Measurements from ENCODE around the gene SMYD3. TPM values are rescaled to one million over a fixed set of nuclear protein-coding genes. Genes with fewer than 3 reads are reported as not detected.

The SMYD3 gene
- total and polyA plus RNA-seq, 2 of the 13 experiments (the other 11 are each of a cell fraction or from before 2014, with no cell fraction given) = 27.7 to 35.8 TPM

- peak; percentile 82 for TF ChIP-seq ARID5B (CRISPR knock-in tag; IDR thresholded peaks at IDR 0.05)
- no peak for TF ChIP-seq CREM (IDR thresholded peaks at IDR 0.05)
- no peak for TF ChIP-seq CREM (CRISPR knock-in tag; IDR thresholded peaks at IDR 0.05)
- no peak for TF ChIP-seq STAT5B (CRISPR knock-in tag; IDR thresholded peaks at IDR 0.05)
- TF ChIP-seq, protein P1, sequence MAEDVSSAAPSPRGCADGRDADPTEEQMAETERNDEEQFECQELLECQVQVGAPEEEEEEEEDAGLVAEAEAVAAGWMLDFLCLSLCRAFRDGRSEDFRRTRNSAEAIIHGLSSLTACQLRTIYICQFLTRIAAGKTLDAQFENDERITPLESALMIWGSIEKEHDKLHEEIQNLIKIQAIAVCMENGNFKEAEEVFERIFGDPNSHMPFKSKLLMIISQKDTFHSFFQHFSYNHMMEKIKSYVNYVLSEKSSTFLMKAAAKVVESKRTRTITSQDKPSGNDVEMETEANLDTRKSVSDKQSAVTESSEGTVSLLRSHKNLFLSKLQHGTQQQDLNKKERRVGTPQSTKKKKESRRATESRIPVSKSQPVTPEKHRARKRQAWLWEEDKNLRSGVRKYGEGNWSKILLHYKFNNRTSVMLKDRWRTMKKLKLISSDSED (CRISPR knock-in tag; IDR thresholded peaks at IDR 0.05) = no peak
- TF ChIP-seq ZNF558 (CRISPR knock-in tag; IDR thresholded peaks at IDR 0.05; ENCODE audit: borderline replicate concordance) = no peak
- peak; percentile 93 for TF ChIP-seq POGZ (CRISPR knock-in tag; IDR thresholded peaks at IDR 0.05)
- TF ChIP-seq ZNF672 (CRISPR knock-in tag; IDR thresholded peaks at IDR 0.05) = no peak
- TF ChIP-seq PCBP1 (IDR thresholded peaks at IDR 0.05; ENCODE audit: borderline replicate concordance, low read depth, low read length) = no peak
- TF ChIP-seq, protein P2, sequence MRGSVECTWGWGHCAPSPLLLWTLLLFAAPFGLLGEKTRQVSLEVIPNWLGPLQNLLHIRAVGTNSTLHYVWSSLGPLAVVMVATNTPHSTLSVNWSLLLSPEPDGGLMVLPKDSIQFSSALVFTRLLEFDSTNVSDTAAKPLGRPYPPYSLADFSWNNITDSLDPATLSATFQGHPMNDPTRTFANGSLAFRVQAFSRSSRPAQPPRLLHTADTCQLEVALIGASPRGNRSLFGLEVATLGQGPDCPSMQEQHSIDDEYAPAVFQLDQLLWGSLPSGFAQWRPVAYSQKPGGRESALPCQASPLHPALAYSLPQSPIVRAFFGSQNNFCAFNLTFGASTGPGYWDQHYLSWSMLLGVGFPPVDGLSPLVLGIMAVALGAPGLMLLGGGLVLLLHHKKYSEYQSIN (CRISPR knock-in tag; IDR thresholded peaks at IDR 0.05; ENCODE audit: borderline replicate concordance) = no peak
- no peak for TF ChIP-seq CAMTA2 (CRISPR knock-in tag; IDR thresholded peaks at IDR 0.05; ENCODE audit: borderline replicate concordance)
- no peak for TF ChIP-seq PRMT3 (CRISPR knock-in tag; IDR thresholded peaks at IDR 0.05; ENCODE audit: borderline replicate concordance, low read depth)
- TF ChIP-seq, protein P3, sequence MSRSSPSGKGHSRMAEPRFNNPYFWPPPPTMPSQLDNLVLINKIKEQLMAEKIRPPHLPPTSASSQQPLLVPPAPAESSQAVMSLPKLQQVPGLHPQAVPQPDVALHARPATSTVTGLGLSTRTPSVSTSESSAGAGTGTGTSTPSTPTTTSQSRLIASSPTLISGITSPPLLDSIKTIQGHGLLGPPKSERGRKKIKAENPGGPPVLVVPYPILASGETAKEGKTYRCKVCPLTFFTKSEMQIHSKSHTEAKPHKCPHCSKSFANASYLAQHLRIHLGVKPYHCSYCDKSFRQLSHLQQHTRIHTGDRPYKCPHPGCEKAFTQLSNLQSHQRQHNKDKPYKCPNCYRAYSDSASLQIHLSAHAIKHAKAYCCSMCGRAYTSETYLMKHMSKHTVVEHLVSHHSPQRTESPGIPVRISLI (CRISPR knock-in tag; IDR thresholded peaks at IDR 0.05; ENCODE audit: borderline replicate concordance) = no peak
- TF ChIP-seq ZNF101 (CRISPR knock-in tag; IDR thresholded peaks at IDR 0.05; ENCODE audit: borderline replicate concordance, low read depth) = no peak
- no peak for TF ChIP-seq SP140L (CRISPR knock-in tag; IDR thresholded peaks at IDR 0.05; ENCODE audit: borderline replicate concordance)
- no peak for TF ChIP-seq ZNF75D (CRISPR knock-in tag; IDR thresholded peaks at IDR 0.05; ENCODE audit: borderline replicate concordance)
- no peak for TF ChIP-seq ZNF496 (CRISPR knock-in tag; IDR thresholded peaks at IDR 0.05; ENCODE audit: insufficient replicate concordance)
- TF ChIP-seq, protein P4, sequence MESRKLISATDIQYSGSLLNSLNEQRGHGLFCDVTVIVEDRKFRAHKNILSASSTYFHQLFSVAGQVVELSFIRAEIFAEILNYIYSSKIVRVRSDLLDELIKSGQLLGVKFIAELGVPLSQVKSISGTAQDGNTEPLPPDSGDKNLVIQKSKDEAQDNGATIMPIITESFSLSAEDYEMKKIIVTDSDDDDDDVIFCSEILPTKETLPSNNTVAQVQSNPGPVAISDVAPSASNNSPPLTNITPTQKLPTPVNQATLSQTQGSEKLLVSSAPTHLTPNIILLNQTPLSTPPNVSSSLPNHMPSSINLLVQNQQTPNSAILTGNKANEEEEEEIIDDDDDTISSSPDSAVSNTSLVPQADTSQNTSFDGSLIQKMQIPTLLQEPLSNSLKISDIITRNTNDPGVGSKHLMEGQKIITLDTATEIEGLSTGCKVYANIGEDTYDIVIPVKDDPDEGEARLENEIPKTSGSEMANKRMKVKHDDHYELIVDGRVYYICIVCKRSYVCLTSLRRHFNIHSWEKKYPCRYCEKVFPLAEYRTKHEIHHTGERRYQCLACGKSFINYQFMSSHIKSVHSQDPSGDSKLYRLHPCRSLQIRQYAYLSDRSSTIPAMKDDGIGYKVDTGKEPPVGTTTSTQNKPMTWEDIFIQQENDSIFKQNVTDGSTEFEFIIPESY (CRISPR knock-in tag; IDR thresholded peaks at IDR 0.05) = no peak
- TF ChIP-seq BRD4 (CRISPR knock-in tag; IDR thresholded peaks at IDR 0.05) = no peak
- no peak for TF ChIP-seq MAFK (conservative IDR thresholded peaks at IDR 0.05 in 1 of 2, IDR thresholded peaks at IDR 0.05 in 1 of 2; ENCODE audit: low read length in 2 of 2)
- no peak for TF ChIP-seq ZFP36L2 (CRISPR knock-in tag; IDR thresholded peaks at IDR 0.05)
Observed at GRCh38 chr1:246187834-246188372, 319.2 kb downstream of the SMYD3 start (continued).
